Panc1 (cell line): ENCODE results near the gene STAMBP. TPM values are rescaled to one million over a fixed set of nuclear protein-coding genes. Genes with fewer than 3 reads are reported as not detected.

ENCODE experiments used
- ATAC-seq: fragments of 200-7000 bp; cut with Tn5 transposase; 2 replicates; pipeline ENCODE4 v1.9.1; 2020; ENCODE audit warnings: mild to moderate bottlenecking, moderate library complexity
- BruUV-seq: library from RNA; stranded (reverse); fragments of 400-500 nt; replicated peaks from 2 replicates; lab custom pipeline; 2021; lab: Mats Ljungman, UMichigan
- CTCF ChIA-PET: fragments of 300-600 bp; sonication (Branson Sonifier 250); formaldehyde crosslinking; loops from one replicate; lab custom pipeline; 2022; ENCODE audit warnings: antibody characterized with exemption; lab: Charles Lee
- POLR2A ChIA-PET: fragments of 300-600 bp; sonication (Branson Sonifier 250); formaldehyde crosslinking; loops from one replicate; lab custom pipeline; 2022; ENCODE audit warnings: antibody characterized with exemption; lab: Charles Lee
- DNase-seq: peaks from one replicate; pipeline ENCODE4 v3.0.0-alpha.2; 2010; ENCODE audit warnings: low read depth, low spot score
- H3K27ac ChIP-seq: 2 replicates; pipeline ENCODE4 v1.5.1; 2011; ENCODE audit warnings: mild to moderate bottlenecking, low read length, inconsistent platforms
- H3K27me3 ChIP-seq: fragments of 200-500 bp; sonication (Bioruptor generic); 2 replicates; pipeline ENCODE4 v1.6.0; 2014; ENCODE audit warnings: low read length, inconsistent platforms; ENCODE audit not compliant: control insufficient read depth, insufficient read depth
- H3K36me3 ChIP-seq: fragments of 200-500 bp; sonication (Bioruptor generic); 2 replicates; pipeline ENCODE4 v1.5.1; 2014; ENCODE audit warnings: inconsistent platforms, mild to moderate bottlenecking, low read length, moderate library complexity; ENCODE audit not compliant: control insufficient read depth, insufficient read depth
- H3K4me1 ChIP-seq: 2 replicates; pipeline ENCODE4 v1.5.1; 2011; ENCODE audit warnings: inconsistent platforms, mild to moderate bottlenecking, low read length, moderate library complexity; ENCODE audit not compliant: control insufficient read depth, insufficient read depth
- H3K4me3 ChIP-seq, 2 experiments: 2 replicates each; pipeline ENCODE4 v1.5.1; 2011 to 2012; ENCODE audit warnings: low read depth in 2 of 2, low read length in 2 of 2, mild to moderate bottlenecking in 2 of 2, inconsistent platforms in 1 of 2, moderate library complexity in 1 of 2
- H3K9me3 ChIP-seq: fragments of 200-500 bp; sonication (Bioruptor generic); 2 replicates; pipeline ENCODE4 v1.5.1; 2014; ENCODE audit warnings: low read depth, mild to moderate bottlenecking, inconsistent platforms, low read length, moderate library complexity; ENCODE audit not compliant: control insufficient read depth, insufficient read depth
- POLR2AphosphoS5 ChIP-seq: IDR thresholded peaks from 2 replicates; pipeline ENCODE4 v1.6.1; 2012; ENCODE audit warnings: mild to moderate bottlenecking, low read depth, low read length, moderate library complexity
- SIN3A ChIP-seq: IDR thresholded peaks from 2 replicates; pipeline ENCODE4 v1.6.1; 2012; ENCODE audit warnings: low read depth, mild to moderate bottlenecking, low read length, moderate library complexity, borderline replicate concordance; ENCODE audit not compliant: insufficient read depth
- TCF7L2 ChIP-seq: IDR thresholded peaks from 2 replicates; pipeline ENCODE4 v1.6.1; 2011; ENCODE audit warnings: mild to moderate bottlenecking, low read depth, low read length, inconsistent platforms
- in situ Hi-C: cut with HindIII; loops from 2 replicates; pipeline ENCODE4 v1.10.0; 2016; ENCODE audit warnings: low sequenced_read_pairs, low pct_unique_long_range_greater_than_20kb
- intact Hi-C: fragments of 100-400 bp; cut with micrococcal nuclease; formaldehyde crosslinking; loops from one replicate; pipeline ENCODE4 v1.10.0; 2022; ENCODE audit not compliant: unreplicated experiment
- total RNA-seq: library from RNA; stranded (reverse); gene quantifications from one replicate; pipeline ENCODE4 v1.2.1, GENCODE V29; 2021; ENCODE audit not compliant: unreplicated experiment
- TF ChIP-seq, protein P1 (sequence below), 2 experiments: IDR thresholded peaks; 2 replicates each; pipeline ENCODE4 v1.6.1; 2011 to 2012; ENCODE audit warnings: low read depth in 2 of 2, control low read depth in 1 of 2, low read length in 1 of 2, mild to moderate bottlenecking in 1 of 2, moderate library complexity in 1 of 2; ENCODE audit not compliant: insufficient read depth in 1 of 2
- TF ChIP-seq, protein P2 (sequence below): fragments of 450-650 bp; IDR thresholded peaks from 2 replicates; pipeline ENCODE4 v1.5.1; 2017; ENCODE audit warnings: mild to moderate bottlenecking

STAMBP gene
- total RNA-seq, 1 experiment from 2014 or later, result 49.0 TPM

DNA sequence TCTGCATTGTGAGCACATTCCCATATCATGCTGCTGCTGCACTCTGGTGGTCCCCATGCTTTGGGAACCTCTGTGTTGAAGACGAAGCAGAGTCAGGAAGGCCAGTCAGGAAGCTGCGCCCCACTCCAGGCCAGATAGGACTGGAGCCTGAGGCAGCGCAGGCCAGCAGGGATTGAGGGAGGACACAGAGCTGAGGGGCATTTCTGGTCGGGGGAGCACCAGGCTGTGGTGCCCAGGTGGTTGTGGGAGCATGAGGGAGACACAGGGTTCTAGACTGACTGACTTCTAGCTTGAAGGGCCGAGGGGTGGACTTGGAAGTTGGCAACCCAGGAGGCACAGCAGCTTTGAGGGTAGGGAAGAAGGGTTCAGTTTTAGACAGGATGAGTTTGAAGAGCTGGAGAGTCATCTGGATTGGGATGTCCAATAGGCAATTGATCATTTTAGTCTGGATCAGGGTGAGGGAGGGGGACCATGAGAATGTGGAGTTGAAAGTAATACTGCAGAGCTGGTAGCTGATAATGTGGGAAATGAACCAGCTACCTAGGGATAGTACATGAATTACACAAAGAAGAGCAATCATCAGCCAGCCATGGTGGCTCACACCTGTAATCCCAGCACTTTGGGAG lies 62.6 kb downstream of the STAMBP start:
- ChIA-PET CTCF (no interaction called here), POLR2A (no interaction called here)
- H3K4me1 ChIP-seq, result no peaks in the 10 kb centered on the region; the same call in 1 of the 2 replicates
- H3K9me3 ChIP-seq, result no peaks in the 10 kb centered on the region
- in situ Hi-C loops, result no loop called here
- no peak for TF ChIP-seq TCF7L2
- no peak for TF ChIP-seq POLR2AphosphoS5
- no peak for TF ChIP-seq SIN3A
- TF ChIP-seq, protein P1, sequence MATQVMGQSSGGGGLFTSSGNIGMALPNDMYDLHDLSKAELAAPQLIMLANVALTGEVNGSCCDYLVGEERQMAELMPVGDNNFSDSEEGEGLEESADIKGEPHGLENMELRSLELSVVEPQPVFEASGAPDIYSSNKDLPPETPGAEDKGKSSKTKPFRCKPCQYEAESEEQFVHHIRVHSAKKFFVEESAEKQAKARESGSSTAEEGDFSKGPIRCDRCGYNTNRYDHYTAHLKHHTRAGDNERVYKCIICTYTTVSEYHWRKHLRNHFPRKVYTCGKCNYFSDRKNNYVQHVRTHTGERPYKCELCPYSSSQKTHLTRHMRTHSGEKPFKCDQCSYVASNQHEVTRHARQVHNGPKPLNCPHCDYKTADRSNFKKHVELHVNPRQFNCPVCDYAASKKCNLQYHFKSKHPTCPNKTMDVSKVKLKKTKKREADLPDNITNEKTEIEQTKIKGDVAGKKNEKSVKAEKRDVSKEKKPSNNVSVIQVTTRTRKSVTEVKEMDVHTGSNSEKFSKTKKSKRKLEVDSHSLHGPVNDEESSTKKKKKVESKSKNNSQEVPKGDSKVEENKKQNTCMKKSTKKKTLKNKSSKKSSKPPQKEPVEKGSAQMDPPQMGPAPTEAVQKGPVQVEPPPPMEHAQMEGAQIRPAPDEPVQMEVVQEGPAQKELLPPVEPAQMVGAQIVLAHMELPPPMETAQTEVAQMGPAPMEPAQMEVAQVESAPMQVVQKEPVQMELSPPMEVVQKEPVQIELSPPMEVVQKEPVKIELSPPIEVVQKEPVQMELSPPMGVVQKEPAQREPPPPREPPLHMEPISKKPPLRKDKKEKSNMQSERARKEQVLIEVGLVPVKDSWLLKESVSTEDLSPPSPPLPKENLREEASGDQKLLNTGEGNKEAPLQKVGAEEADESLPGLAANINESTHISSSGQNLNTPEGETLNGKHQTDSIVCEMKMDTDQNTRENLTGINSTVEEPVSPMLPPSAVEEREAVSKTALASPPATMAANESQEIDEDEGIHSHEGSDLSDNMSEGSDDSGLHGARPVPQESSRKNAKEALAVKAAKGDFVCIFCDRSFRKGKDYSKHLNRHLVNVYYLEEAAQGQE (IDR thresholded peaks at IDR 0.05; ENCODE audit: insufficient read depth in 1 of 2, low read depth in 2 of 2, low read length in 1 of 2), result no peak
- no peak for DNase-seq
- H3K27me3 ChIP-seq, result no peaks in the 10 kb centered on the region
- H3K27ac ChIP-seq, result no peak overlapping the region
- ATAC-seq, result no peak
- intact Hi-C loops, result no loop called here
- no peak overlapping the region for H3K4me3 ChIP-seq
- H3K36me3 ChIP-seq, result no peaks in the 10 kb centered on the region
- BruUV-seq, result no TSS peak

DNA sequence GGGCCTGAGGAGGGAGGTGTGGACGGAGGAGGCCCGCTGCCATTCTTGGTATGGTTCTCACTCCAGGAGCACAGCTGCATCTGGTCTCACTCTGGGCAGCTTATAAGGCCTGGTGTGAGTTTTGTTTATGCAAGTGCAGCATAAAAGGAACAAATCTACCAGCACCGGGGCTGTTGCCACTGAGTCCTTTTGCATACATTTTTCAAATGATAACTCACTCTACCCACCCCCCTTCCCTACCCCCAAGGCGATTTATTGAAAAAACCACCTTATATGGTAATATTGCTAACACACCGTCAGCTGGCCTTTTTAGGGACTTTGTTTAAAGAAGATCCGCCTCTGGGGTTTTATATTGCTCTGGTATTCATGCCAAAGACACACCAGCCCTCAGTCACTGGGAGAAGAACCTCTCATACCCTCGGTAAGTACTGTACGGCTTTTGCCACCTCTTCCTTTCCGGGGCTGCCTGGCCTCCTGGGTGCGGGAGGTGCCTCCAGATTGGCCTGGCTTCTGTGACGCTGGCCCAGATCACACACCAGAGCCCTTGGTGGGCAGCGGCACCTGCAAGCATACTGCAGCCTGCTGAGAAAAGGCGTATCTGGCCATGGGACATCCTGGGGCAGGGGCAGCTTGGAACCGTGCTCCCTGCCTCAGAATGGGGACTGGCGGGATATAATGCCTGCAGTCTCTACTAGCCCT lies 64.0 kb downstream of the STAMBP start, which contains the start of gene ACTG2:
ACTG2 (plus strand) TSS at position 378 of the 699 bp plus-strand sequence. CDS start 8,304 bp downstream, outside the sequence.
- DNase-seq (no peak), ATAC-seq (no peak)
- Histone ChIP-seq H3K36me3 (no peaks in the 10 kb centered on the region), H3K4me1 (no peaks in the 10 kb centered on the region; the same call in 1 of the 2 replicates), H3K4me3 (no peak within 1 kb of the TSS), H3K9me3 (no peaks in the 10 kb centered on the region), H3K27ac (no peak within 1 kb of the TSS), H3K27me3 (no peaks in the 10 kb centered on the region)
- POLR2A ChIA-PET, result no interaction called here
- in situ Hi-C loops (no loop called here), intact Hi-C loops (no loop called here)
- TF ChIP-seq TCF7L2 (no peak), POLR2AphosphoS5 (no peak), SIN3A (no peak)
- TF ChIP-seq, protein P2, sequence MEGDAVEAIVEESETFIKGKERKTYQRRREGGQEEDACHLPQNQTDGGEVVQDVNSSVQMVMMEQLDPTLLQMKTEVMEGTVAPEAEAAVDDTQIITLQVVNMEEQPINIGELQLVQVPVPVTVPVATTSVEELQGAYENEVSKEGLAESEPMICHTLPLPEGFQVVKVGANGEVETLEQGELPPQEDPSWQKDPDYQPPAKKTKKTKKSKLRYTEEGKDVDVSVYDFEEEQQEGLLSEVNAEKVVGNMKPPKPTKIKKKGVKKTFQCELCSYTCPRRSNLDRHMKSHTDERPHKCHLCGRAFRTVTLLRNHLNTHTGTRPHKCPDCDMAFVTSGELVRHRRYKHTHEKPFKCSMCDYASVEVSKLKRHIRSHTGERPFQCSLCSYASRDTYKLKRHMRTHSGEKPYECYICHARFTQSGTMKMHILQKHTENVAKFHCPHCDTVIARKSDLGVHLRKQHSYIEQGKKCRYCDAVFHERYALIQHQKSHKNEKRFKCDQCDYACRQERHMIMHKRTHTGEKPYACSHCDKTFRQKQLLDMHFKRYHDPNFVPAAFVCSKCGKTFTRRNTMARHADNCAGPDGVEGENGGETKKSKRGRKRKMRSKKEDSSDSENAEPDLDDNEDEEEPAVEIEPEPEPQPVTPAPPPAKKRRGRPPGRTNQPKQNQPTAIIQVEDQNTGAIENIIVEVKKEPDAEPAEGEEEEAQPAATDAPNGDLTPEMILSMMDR, result no peak
- TF ChIP-seq, protein P1 (IDR thresholded peaks at IDR 0.05; ENCODE audit: insufficient read depth in 1 of 2, low read depth in 2 of 2, low read length in 1 of 2), result no peak
- CTCF ChIA-PET, result interaction anchor here (1.0 kb wide), 1 partner anchor 16 kb away, joined by 3 read pairs; no protein-coding TSS in a partner anchor
- no TSS peak for BruUV-seq
